NCI-H345 treated with DMSO at 0.1 percent for 48 hours (cell line): ENCODE measurements around the gene IKZF5.

ENCODE experiments used
- DNase-seq: peaks from one replicate; lab custom pipeline; 2025; ENCODE audit not compliant: unreplicated experiment; lab: John Stamatoyannopoulos, UW

The IKZF5 gene

GRCh38 chr10:122984708-122985107 is 23.9 kb downstream of the IKZF5 start:
- DNase-seq, result no peak

GRCh38 chr10:122983898-122984297 is 24.7 kb downstream of the IKZF5 start:
- no peak for DNase-seq

- DNase-seq, result no peak
These were observed 27.5 kb downstream of the IKZF5 start for GRCh38 chr10:122981066-122981464.

GRCh38 chr10:122980209-122981065 is 28.2 kb downstream of the IKZF5 start, which contains the start of gene PSTK:
Gene PSTK (plus strand): TSS chr10:122980401. CDS start chr10:122980480, 79 bp downstream.
- peak; percentile 80 for DNase-seq

GRCh38 chr10:122974543-122975064 is 34.0 kb downstream of the IKZF5 start:
- no peak for DNase-seq

GRCh38 chr10:122974023-122974422 is 34.6 kb downstream of the IKZF5 start:
- no peak for DNase-seq

- DNase-seq, result no peak
These were observed 39.9 kb downstream of the IKZF5 start for GRCh38 chr10:122968698-122969097.

GRCh38 chr10:122966879-122967278 is 41.7 kb downstream of the IKZF5 start:
- no peak for DNase-seq

GRCh38 chr10:122962405-122962804 is 46.2 kb downstream of the IKZF5 start:
- DNase-seq, result no peak

- DNase-seq, result no peak
These were observed 51.1 kb downstream of the IKZF5 start for GRCh38 chr10:122957474-122957873.

- DNase-seq, result no peak
These were observed 52.7 kb downstream of the IKZF5 start for GRCh38 chr10:122955892-122956291.

- no peak for DNase-seq
These were observed 53.9 kb downstream of the IKZF5 start for GRCh38 chr10:122954731-122955050.

GRCh38 chr10:122953902-122954730 is 54.5 kb downstream of the IKZF5 start, which contains the start of gene C10orf88:
Gene C10orf88 (minus strand): TSS chr10:122954227. CDS start chr10:122954178, 49 bp downstream.
- peak; percentile 92 for DNase-seq

- no peak for DNase-seq
These were observed 59.3 kb downstream of the IKZF5 start for GRCh38 chr10:122949296-122949695.
